ENCODE data around the gene PRAMEF18. TPM values are rescaled to one million over a fixed set of nuclear protein-coding genes. Genes with fewer than 3 reads are reported as not detected.
"Not testable (repeated sequence)": the region's sequence is repeated elsewhere in the genome, so short reads cannot be mapped to it uniquely, and the experiment has no call there.

PRAMEF18 gene, protein sequence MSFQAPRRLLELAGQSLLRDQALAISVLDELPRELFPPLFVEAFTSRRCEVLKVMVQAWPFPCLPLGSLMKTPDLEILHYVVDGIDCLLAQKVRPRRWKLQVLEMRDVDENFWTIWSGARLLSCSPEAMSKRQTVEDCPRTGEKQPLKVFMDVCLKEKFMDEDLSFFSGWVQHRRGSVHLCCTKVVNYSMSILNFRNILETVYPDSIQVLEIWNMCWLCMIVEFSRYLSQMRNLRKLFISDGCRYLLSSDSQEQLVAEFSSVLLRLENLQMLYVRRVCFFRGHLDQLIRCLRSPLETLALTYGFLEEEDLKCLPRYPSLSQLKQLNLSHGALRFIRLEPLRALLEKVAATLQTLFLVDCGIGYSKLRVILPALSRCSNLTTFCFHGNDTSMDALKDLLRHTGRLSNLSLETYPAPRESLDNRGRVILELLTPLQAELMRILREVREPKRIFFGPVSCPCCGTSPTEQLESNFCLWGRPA
- not detected for total RNA-seq

DNA sequence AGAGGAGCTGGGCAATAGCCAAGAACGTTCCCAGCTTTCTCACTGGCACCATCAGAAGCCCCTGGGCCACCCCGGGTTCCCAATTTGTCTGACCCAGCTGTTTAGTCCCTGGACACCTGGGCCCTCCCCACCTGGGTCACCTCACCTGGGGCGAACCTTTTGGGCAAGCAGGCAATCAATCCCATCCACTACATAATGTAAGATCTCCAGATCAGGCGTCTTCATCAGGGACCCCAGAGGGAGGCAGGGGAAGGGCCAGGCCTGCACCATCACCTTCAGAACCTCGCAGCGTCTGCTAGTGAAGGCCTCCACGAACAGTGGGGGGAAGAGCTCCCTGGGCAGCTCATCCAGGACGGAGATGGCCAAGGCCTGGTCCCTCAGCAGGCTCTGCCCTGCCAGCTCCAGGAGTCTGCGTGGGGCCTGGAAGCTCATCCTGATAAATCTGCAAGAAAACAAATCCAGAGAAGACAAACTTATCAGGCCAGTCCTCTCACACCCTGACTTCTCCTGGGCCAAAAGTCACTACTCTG, at the start of gene PRAMEF18:
TSS of gene PRAMEF18 (minus strand) at position 480 of the 530 bp plus-strand sequence. CDS start at position 432, 48 bp downstream.
- H3K27ac ChIP-seq; intact Hi-C loops (cut with DNase I); H3K9me3 ChIP-seq; H3K4me3 ChIP-seq; DNase-seq (ENCODE audit: extremely low spot score in 2 of 2); H3K4me1 ChIP-seq; H3K36me3 ChIP-seq; H3K27me3 ChIP-seq: not testable (repeated sequence)

DNA sequence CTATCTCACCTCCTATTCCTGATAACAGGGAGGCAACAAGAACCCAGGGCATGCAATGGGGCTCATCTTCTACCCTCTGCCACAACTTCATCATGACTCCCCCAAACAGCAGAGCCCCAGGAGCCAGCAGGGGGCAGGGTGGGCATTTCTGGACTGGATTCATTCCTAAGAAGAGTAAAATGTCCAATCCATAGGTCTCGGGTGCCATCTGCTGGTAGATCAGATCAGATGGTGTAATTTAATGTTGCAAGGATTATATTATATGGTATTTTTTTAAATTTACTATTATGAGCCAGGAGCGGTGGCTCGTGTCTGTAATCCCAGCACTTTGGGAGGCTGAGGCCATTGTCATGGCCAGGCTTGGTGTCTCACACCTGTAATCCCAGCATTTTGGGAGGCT, 39.2 kb upstream of the PRAMEF18 start:
- H3K9me3 ChIP-seq; H3K27ac ChIP-seq; intact Hi-C loops (cut with DNase I); H3K27me3 ChIP-seq; DNase-seq (ENCODE audit: extremely low spot score in 2 of 2); H3K4me3 ChIP-seq; H3K4me1 ChIP-seq; H3K36me3 ChIP-seq: not testable (repeated sequence)

DNA sequence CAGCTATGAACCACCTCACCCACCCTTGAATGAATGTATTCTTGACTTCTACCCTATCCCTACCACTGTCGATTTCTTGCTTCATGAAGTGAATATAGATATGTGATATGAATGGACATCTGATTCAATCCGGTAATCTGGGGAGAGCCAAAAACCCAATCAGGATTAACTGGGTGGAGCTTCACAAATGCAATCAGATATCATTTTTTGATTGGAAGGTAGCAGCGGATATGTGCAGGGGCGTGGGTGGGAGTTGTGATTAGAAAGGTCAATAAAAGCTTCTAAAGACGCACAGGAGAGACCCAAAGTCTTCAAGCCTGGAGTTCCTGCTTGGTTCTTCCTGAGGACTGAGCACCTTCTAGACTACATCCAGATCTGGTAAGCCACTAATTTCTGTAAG, 27.9 kb upstream of the PRAMEF18 start, which contains the start of gene PRAMEF5:
TSS of gene PRAMEF5 (plus strand) at position 301 of the 400 bp plus-strand sequence. CDS start 5,071 bp downstream, outside the sequence.
- H3K9me3 ChIP-seq; H3K27me3 ChIP-seq; H3K27ac ChIP-seq; intact Hi-C loops (cut with DNase I); H3K4me1 ChIP-seq; H3K4me3 ChIP-seq; DNase-seq (ENCODE audit: extremely low spot score in 2 of 2); H3K36me3 ChIP-seq: not testable (repeated sequence)

DNA sequence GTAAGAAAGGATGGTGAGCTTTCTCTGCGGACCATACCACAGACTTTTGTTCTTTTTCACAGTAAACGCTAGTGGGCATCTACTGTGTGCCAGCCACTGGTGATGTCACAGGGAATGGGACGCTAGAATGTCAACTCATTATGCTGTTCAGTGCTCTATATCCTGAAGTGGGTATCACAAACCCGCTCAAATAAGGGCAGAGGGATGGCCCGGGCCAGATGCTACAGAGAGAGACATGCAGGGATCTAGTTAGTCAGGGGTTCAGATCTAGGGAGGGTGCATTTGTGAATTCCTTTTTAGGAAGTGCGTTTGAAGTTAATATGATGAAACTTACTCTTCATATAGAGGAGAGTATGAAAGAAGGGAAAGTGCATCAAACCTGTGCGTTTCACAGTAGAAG, 21.2 kb upstream of the PRAMEF18 start:
- intact Hi-C loops (cut with DNase I); DNase-seq (ENCODE audit: extremely low spot score in 2 of 2); H3K4me3 ChIP-seq; H3K27ac ChIP-seq; H3K27me3 ChIP-seq; H3K36me3 ChIP-seq; H3K9me3 ChIP-seq; H3K4me1 ChIP-seq: not testable (repeated sequence)

DNA sequence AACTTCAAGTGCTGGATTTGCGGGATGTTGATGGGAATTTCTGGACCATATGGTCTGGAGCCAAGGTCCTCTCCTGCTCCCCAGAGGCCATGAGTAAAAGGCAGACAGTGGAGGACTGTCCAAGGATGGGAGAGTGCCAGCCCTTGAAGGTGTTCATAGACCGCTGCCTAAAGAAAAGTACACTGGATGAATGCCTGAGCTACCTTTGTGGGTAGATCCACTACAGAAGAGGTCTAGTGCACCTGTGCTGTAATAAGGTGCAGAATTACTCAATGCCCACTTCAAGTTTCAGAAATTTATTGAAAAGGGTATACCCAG, 20.6 kb upstream of the PRAMEF18 start:
- intact Hi-C loops (cut with DNase I); DNase-seq (ENCODE audit: extremely low spot score in 2 of 2); H3K27me3 ChIP-seq; H3K4me1 ChIP-seq; H3K36me3 ChIP-seq; H3K4me3 ChIP-seq; H3K27ac ChIP-seq; H3K9me3 ChIP-seq: not testable (repeated sequence)

DNA sequence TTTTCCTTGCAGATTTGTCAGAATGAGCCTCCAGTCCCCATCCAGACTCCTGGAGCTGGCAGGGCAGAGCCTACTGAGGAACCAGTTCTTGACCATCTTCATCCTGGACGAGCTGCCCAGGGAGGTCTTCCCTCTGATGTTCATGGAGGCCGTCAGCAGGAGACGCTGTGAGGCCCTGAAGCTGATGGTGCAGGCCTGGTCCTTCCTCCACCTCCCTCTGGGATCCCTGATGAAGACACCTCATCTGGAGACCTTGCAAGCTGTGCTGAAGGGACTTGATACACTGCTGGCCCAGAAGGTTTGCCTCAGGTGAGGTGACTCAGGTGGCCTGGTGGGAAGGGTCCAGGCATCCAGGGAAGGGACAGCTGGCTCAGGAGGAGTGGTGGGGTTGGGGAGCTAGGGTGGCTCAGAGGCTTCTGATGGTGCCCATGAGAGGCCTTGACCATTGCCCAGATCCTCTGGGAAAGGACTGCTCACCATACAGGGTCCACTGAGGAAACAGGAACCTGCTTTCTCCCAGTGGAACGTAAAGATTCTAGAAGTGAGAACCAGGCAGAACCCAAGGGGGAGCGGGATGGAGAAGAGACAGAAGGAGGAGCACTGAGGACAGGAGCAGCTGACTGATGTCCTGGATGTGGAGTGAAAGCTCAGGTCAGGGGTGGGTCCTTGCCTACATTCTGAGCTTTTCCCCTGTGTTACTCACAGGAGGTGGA, 20.0 kb upstream of the PRAMEF18 start:
- not testable (repeated sequence) for H3K36me3 ChIP-seq, H3K27me3 ChIP-seq

DNA sequence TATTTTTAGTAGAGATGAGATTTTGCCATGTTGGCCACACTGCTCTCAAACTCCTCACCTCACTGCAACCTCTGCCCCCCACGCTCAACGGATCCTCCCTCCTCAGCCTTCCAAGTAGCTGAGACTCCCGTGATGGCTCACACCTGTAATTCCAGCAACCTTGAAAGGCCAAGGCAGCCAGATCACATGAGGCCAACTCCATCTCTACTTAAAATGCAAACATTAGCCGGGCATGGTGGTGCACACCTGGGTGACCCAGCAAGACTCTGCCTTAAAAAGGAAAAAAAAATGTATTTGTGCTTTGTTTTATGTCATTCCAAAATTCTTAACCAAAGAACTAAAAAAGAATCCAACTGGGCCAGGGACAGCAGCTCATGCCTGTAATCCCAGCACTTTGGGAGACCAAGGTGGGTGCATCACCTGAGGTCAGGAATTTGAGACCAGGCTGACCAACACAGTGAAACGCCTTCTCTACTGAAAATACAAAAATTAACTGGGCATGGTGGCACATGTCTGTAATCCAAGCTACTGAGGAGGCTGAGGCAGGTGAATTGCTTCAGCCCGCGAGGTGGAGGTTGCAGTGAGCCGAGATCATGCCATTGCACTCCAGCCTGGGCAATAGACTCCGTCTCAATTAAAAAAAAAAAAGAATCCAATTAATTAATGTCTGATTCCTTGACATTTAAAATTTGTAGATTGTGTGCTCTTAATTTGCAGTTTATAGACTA, 17.7 kb upstream of the PRAMEF18 start:
- H3K4me1 ChIP-seq; H3K9me3 ChIP-seq; H3K27me3 ChIP-seq; H3K4me3 ChIP-seq; H3K27ac ChIP-seq; intact Hi-C loops (cut with DNase I); H3K36me3 ChIP-seq; DNase-seq (ENCODE audit: extremely low spot score in 2 of 2): not testable (repeated sequence)

More for the DNA sequence above, 20.0 kb upstream of the PRAMEF18 start:
- H3K9me3 ChIP-seq; DNase-seq (ENCODE audit: extremely low spot score in 2 of 2); intact Hi-C loops (cut with DNase I); H3K4me3 ChIP-seq; H3K27ac ChIP-seq; H3K4me1 ChIP-seq: not testable (repeated sequence)

DNA sequence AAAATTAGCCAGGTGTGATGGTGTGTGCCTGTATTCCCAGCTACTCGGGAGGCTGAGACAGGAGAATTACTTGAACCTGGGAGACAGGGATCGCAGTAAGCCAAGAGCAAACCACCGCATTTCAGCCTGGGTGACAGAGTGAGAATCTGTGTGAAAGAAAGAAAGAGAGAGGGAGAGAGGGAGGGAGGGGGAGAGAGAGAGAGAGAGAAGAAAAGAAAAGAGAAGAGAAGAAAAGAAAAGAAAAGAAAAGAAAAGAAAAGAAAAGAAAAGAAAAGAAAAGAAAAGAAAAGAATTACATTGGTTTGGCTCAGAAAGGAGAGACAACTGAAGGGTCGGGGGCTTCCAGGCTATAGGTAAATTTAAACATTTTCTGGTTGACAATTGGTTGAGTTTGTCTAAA, 13.7 kb upstream of the PRAMEF18 start:
- DNase-seq (ENCODE audit: extremely low spot score in 2 of 2); H3K9me3 ChIP-seq; H3K27me3 ChIP-seq; intact Hi-C loops (cut with DNase I); H3K27ac ChIP-seq; H3K4me1 ChIP-seq; H3K4me3 ChIP-seq; H3K36me3 ChIP-seq: not testable (repeated sequence)

DNA sequence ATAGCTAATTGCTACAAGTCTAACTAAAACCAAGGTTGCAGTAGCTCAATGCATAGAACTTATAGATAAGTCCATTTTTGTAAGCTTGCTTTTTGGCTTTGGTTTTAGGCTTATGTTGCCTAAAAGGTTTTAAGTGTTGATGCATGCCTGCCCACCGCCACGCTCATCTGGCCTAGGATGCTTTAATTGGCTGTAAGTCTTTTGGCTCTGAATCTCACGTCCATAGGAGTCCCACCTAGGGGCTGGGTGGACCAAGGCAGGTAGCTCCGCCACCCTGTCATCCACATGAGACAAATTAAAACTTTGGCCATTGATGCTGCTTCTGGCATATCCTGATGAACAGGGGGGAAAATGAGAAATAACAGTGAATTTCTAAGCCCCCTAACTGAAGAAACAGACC, 11.6 kb upstream of the PRAMEF18 start:
- intact Hi-C loops (cut with DNase I); H3K9me3 ChIP-seq; H3K4me3 ChIP-seq; H3K36me3 ChIP-seq; H3K27me3 ChIP-seq; H3K27ac ChIP-seq; H3K4me1 ChIP-seq; DNase-seq (ENCODE audit: extremely low spot score in 2 of 2): not testable (repeated sequence)

DNA sequence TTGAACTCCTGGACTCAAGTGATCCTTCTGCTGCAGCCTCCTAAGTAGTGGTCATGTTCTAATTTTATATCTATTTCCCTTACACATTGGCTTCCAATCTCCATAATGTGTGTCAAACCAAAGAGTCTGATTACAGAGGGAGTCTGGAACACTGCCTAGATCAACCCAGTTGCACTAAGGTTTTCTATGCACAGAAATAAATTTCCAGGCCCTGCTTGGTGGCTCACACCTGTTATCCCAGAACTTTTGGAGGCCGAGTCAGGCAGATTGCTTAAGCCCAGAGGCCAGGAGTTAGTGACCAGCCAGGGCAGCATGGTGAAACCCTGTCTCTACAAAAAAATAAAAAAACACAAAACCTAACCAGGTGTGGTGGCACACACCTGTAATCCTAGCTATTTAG, 8.1 kb upstream of the PRAMEF18 start:
- DNase-seq (ENCODE audit: extremely low spot score in 2 of 2); H3K27me3 ChIP-seq; H3K4me3 ChIP-seq; H3K4me1 ChIP-seq; H3K9me3 ChIP-seq; H3K27ac ChIP-seq; H3K36me3 ChIP-seq; intact Hi-C loops (cut with DNase I): not testable (repeated sequence)

DNA sequence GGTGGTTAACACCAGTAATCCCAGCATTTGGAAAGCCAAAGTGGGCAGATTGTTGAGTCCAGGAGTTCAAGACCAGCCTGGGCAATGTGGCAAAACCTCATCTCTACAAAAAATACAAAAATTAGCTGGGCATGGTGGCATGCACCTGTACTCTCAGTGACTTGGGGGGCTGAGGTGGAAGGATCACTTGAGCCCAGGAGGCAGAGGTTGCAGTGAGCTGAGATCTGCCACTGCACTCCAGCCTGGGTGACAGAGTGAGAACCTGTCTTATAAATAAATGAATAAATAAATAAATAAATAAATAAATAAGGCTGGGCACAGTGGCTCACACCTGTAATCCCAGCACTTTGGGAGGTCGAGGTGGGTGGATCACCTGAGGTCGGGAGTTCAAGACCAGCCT, 6.1 kb upstream of the PRAMEF18 start:
- H3K9me3 ChIP-seq; H3K27me3 ChIP-seq; H3K27ac ChIP-seq; DNase-seq (ENCODE audit: extremely low spot score in 2 of 2); H3K36me3 ChIP-seq; intact Hi-C loops (cut with DNase I); H3K4me3 ChIP-seq; H3K4me1 ChIP-seq: not testable (repeated sequence)

DNA sequence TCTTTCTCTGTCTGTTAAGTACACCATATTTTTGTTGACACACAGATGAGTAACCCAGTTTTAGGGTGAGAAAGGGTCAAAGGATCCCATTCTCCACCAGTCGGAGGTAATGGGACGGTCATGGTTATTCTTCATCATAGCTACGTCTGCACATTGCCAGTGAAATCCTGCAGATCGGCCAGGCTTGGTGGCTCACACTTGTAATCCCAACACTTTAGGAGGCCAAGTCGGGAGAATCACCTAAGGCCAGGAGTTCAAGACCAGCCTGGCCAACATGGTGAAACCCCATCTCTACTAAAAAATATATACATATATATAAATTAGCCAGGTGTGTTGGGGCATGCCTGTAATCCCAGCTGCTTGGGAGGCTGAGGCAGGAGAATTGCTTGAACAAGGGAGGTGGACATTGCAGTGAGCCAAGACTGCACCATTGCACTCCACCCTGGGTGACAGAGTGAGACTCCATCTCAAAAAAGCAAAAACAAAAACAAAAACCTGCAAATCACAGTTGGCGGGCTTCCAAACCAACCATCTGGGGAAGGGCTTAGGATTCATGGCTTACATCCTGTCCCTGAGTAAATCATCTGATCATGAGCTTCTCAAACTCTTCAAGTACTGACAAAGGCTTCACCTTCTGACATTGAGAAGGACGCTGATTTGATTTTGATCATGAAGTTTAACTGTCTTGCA, 5.3 kb upstream of the PRAMEF18 start:
- H3K4me1 ChIP-seq; H3K36me3 ChIP-seq; H3K27me3 ChIP-seq; H3K9me3 ChIP-seq; DNase-seq (ENCODE audit: extremely low spot score in 2 of 2); H3K27ac ChIP-seq; intact Hi-C loops (cut with DNase I); H3K4me3 ChIP-seq: not testable (repeated sequence)

DNA sequence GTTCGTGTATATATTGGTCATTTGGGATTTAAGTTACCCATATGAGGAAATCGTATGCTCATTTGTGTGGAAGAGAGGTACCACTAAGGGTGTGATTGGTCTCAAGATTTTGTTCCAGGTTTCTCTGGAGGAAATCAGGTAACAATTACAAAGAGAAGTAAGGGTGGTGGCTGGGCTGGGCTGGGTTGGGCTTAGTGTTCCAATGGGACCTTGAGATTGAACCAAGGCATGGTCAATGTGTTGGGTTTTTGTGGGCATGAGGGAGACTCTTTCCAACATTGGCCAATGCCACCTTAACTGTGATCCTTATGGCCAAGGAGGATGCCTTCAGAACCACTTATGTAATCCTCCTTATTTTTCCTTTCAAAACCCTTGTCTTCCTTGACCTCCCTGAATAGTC, 4.6 kb upstream of the PRAMEF18 start:
- H3K36me3 ChIP-seq; H3K4me3 ChIP-seq; H3K27me3 ChIP-seq; H3K9me3 ChIP-seq; DNase-seq (ENCODE audit: extremely low spot score in 2 of 2); H3K27ac ChIP-seq; H3K4me1 ChIP-seq; intact Hi-C loops (cut with DNase I): not testable (repeated sequence)
